IMR-90 (cell line): ENCODE data around the gene ISG20. TPM values are rescaled to one million over a fixed set of nuclear protein-coding genes. Genes with fewer than 3 reads are reported as not detected.
"Not testable (repeated sequence)": the region's sequence is repeated elsewhere in the genome, so short reads cannot be mapped to it uniquely, and the experiment has no call there.

ENCODE experiments used
- ATAC-seq: fragments of 200-7000 bp; cut with Tn5 transposase; 2 replicates; pipeline ENCODE4 v1.9.1; 2020; ENCODE audit warnings: low read depth, mild to moderate bottlenecking, moderate library complexity
- BruUV-seq: library from RNA; stranded (reverse); fragments of 400-500 nt; replicated peaks from 2 replicates; lab custom pipeline; 2021; lab: Mats Ljungman, UMichigan
- CTCF ChIA-PET: fragments of 300-600 bp; formaldehyde crosslinking; extraction: SDS; loops from one replicate; lab custom pipeline; 2021; ENCODE audit warnings: antibody characterized with exemption; lab: Yijun Ruan, JAX
- POLR2A ChIA-PET: fragments of 300-600 bp; sonication (Branson Sonifier 250); formaldehyde crosslinking; loops from one replicate; lab custom pipeline; 2022; ENCODE audit warnings: antibody characterized with exemption; ENCODE audit not compliant: unreplicated experiment; lab: Charles Lee
- DNase-seq: peaks from one replicate; pipeline ENCODE4 v3.0.0; 2013
- H2AFZ ChIP-seq: replicated peaks from 2 replicates; pipeline ENCODE3; 2013; ENCODE audit warnings: low read length, mild to moderate bottlenecking; ENCODE audit not compliant: poor library complexity
- H2AK5ac ChIP-seq: 2 replicates; pipeline ENCODE4 v1.6.1; 2013; ENCODE audit warnings: low read depth, low read length, inconsistent platforms
- H2AK9ac ChIP-seq: replicated peaks from 2 replicates; pipeline ENCODE3; 2013; ENCODE audit warnings: mild to moderate bottlenecking, low read depth, low read length, moderate library complexity; ENCODE audit not compliant: poor library complexity
- H2BK120ac ChIP-seq: 2 replicates; pipeline ENCODE4 v1.6.1; 2013; ENCODE audit warnings: low read depth, low read length, inconsistent platforms
- H2BK15ac ChIP-seq: 3 replicates; pipeline ENCODE4 v1.6.1; 2013; ENCODE audit warnings: low read depth, low read length, inconsistent platforms
- H2BK20ac ChIP-seq: 2 replicates; pipeline ENCODE4 v1.6.1; 2013; ENCODE audit warnings: low read depth, mild to moderate bottlenecking, inconsistent platforms, low read length, moderate library complexity
- H2BK5ac ChIP-seq: 2 replicates; pipeline ENCODE4 v1.6.1; 2013; ENCODE audit warnings: mild to moderate bottlenecking, low read depth, low read length, inconsistent platforms; ENCODE audit not compliant: poor library complexity, severe bottlenecking
- H3K14ac ChIP-seq: replicated peaks from 2 replicates; pipeline ENCODE4 v1.6.1; 2013; ENCODE audit warnings: low read depth, low read length, inconsistent platforms
- H3K18ac ChIP-seq: 2 replicates; pipeline ENCODE4 v1.6.1; 2013; ENCODE audit warnings: low read depth, low read length, control low read depth
- H3K23ac ChIP-seq: 2 replicates; pipeline ENCODE4 v1.6.1; 2013; ENCODE audit warnings: low read depth, low read length, inconsistent platforms
- H3K27ac ChIP-seq: 2 replicates; pipeline ENCODE4 v1.5.1; 2013; ENCODE audit warnings: mild to moderate bottlenecking, control low read depth, low read length; ENCODE audit not compliant: insufficient read depth
- H3K27me3 ChIP-seq: 2 replicates; pipeline ENCODE4 v1.6.1; 2013; ENCODE audit warnings: low read length; ENCODE audit not compliant: control insufficient read depth, insufficient read depth
- H3K36me3 ChIP-seq: 2 replicates; pipeline ENCODE4 v1.6.1; 2013; ENCODE audit warnings: low read length, mixed read lengths; ENCODE audit not compliant: control insufficient read depth, insufficient read depth
- H3K4ac ChIP-seq: 2 replicates; pipeline ENCODE4 v1.6.1; 2013; ENCODE audit warnings: low read depth, low read length, inconsistent platforms
- H3K4me1 ChIP-seq: 2 replicates; pipeline ENCODE4 v1.6.1; 2013; ENCODE audit warnings: low read length, mixed read lengths; ENCODE audit not compliant: control insufficient read depth, insufficient read depth
- H3K4me2 ChIP-seq: 2 replicates; pipeline ENCODE4 v1.6.1; 2013; ENCODE audit warnings: low read depth, mild to moderate bottlenecking, control low read depth, low read length, moderate library complexity
- H3K4me3 ChIP-seq: 2 replicates; pipeline ENCODE4 v1.5.1; 2013; ENCODE audit warnings: low read depth, mild to moderate bottlenecking, control low read depth, low read length, moderate library complexity; ENCODE audit not compliant: insufficient read depth
- H3K56ac ChIP-seq: 2 replicates; pipeline ENCODE4 v1.6.1; 2013; ENCODE audit warnings: low read length, inconsistent platforms; ENCODE audit not compliant: insufficient read depth; ENCODE audit errors: extremely low read depth
- H3K79me1 ChIP-seq, 2 experiments: 2 replicates each; pipeline ENCODE4 v1.6.1; 2013; ENCODE audit warnings: low read length in 2 of 2, inconsistent platforms in 1 of 2, low read depth in 1 of 2
- H3K9ac ChIP-seq: 2 replicates; pipeline ENCODE4 v1.6.1; 2013; ENCODE audit warnings: low read depth, low read length, control low read depth
- H3K9me1 ChIP-seq: 2 replicates; pipeline ENCODE4 v1.6.1; 2013; ENCODE audit warnings: low read length, inconsistent platforms; ENCODE audit not compliant: insufficient read depth
- H3K9me3 ChIP-seq: 2 replicates; pipeline ENCODE4 v1.6.1; 2013; ENCODE audit warnings: low read length; ENCODE audit not compliant: control insufficient read depth, insufficient read depth
- H4K20me1 ChIP-seq: 2 replicates; pipeline ENCODE4 v1.6.1; 2013; ENCODE audit warnings: low read length, inconsistent platforms; ENCODE audit not compliant: insufficient read depth
- H4K5ac ChIP-seq: 2 replicates; pipeline ENCODE4 v1.6.1; 2013; ENCODE audit warnings: mild to moderate bottlenecking, low read depth, low read length, control low read depth
- H4K8ac ChIP-seq, 2 experiments: 2 replicates each; pipeline ENCODE4 v1.6.1; 2013; ENCODE audit warnings: low read depth in 2 of 2, low read length in 2 of 2, control low read depth in 1 of 2, inconsistent platforms in 1 of 2
- H4K91ac ChIP-seq: 2 replicates; pipeline ENCODE4 v1.6.1; 2013; ENCODE audit warnings: low read depth, low read length, inconsistent platforms; ENCODE audit not compliant: insufficient read depth
- WGBS, 2 experiments: methylation state at CpG; one replicate each; pipeline versions ENCODE4 v1.1.5 to v1.1.7; 2013; ENCODE audit warnings: missing lambda C conversion rate in 2 of 2; ENCODE audit not compliant: insufficient read length in 1 of 2; ENCODE audit errors: extremely low coverage in 2 of 2; 5-methylcytosine and 5-hydroxymethylcytosine counted together
- dilution Hi-C: fragments of 300-500 bp; cut with HindIII; formaldehyde crosslinking; loops from one replicate; pipeline ENCODE4 v1.14.3; 2018; ENCODE audit warnings: low sequenced_read_pairs; ENCODE audit not compliant: unreplicated experiment
- in situ Hi-C: fragments of 300-500 bp; cut with MboI; formaldehyde crosslinking; loops from 3 replicates; pipeline ENCODE4 v1.14.3; 2019; ENCODE audit warnings: low sequenced_read_pairs, inconsistent platforms, mixed read lengths
- intact Hi-C: fragments of 100-400 bp; cut with micrococcal nuclease; formaldehyde crosslinking; loops from 2 replicates; pipeline ENCODE4 v1.10.0; 2022
- polyA plus RNA-seq, 3 experiments: library from polyadenylated mRNA; depleted of rRNA; stranded (reverse); fragments of >200 nt; gene quantifications; 2 replicates each; pipeline ENCODE4 v1.2.3, GENCODE V29; 2012; ENCODE audit warnings: low replicate concordance in 1 of 3
- total RNA-seq: library from RNA; depleted of rRNA; stranded (reverse); fragments of >200 nt; gene quantifications from 2 replicates; pipeline ENCODE4 v1.2.3, GENCODE V29; 2012

The ISG20 gene
- total and polyA plus RNA-seq, 2 of the 4 experiments (the other 2 are of a cell fraction), result 0.72 to 1.2 TPM

- 80% methylated on average over 1 of the region's 7 CpGs; no CpG with 5 or more reads in 1 of the 2 experiments for WGBS, 2 experiments
- H3K18ac ChIP-seq, ATAC-seq, H2BK5ac ChIP-seq, H3K27me3 ChIP-seq, dilution Hi-C loops, H2AFZ ChIP-seq, H3K14ac ChIP-seq, H2BK15ac ChIP-seq, H4K91ac ChIP-seq, H3K4ac ChIP-seq, H3K4me2 ChIP-seq, H4K5ac ChIP-seq, H2BK20ac ChIP-seq, DNase-seq, H3K23ac ChIP-seq, H4K8ac ChIP-seq, H2AK5ac ChIP-seq, H2BK120ac ChIP-seq, POLR2A ChIA-PET, CTCF ChIA-PET, in situ Hi-C loops, H3K56ac ChIP-seq, H3K9me3 ChIP-seq, H3K4me3 ChIP-seq, H3K9ac ChIP-seq, H2AK9ac ChIP-seq, H3K27ac ChIP-seq, intact Hi-C loops, BruUV-seq: not testable (repeated sequence)
- H3K36me3 ChIP-seq, result peaks cover 51% of the 10 kb centered on the region
- peaks cover 26% of the 10 kb centered on the region for H3K9me1 ChIP-seq
- peaks cover 62% of the 10 kb centered on the region for H4K20me1 ChIP-seq
- peaks cover 28 to 82% of the 10 kb centered on the region in 2 experiments for H3K79me1 ChIP-seq
- peaks cover 15% of the 10 kb centered on the region for H3K4me1 ChIP-seq
Observed at GRCh38 chr15:88632797-88633196, 6.0 kb upstream of the ISG20 start.
